NCI-H524 (cell line): ENCODE data around the gene PALD1.

Experiments
- DNase-seq, 2 experiments: peaks; one replicate each; lab custom pipeline; 2025; lab: John Stamatoyannopoulos, UW

PALD1 gene

GRCh38 chr10:70504521-70505358, 26.2 kb downstream of the PALD1 start:
- DNase-seq: no peak

GRCh38 chr10:70505908-70506307, 27.3 kb downstream of the PALD1 start:
- DNase-seq: no peak

- no peak for DNase-seq
Measured at GRCh38 chr10:70507966-70508365, 29.4 kb downstream of the PALD1 start.

GRCh38 chr10:70508912-70509756, 30.6 kb downstream of the PALD1 start:
- DNase-seq: peak; percentile 3 to 65

- no peak for DNase-seq
Measured at GRCh38 chr10:70509757-70510147, 31.2 kb downstream of the PALD1 start.

- no peak for DNase-seq
Measured at GRCh38 chr10:70510453-70510852, 31.9 kb downstream of the PALD1 start.

- DNase-seq: no peak
Measured at GRCh38 chr10:70510904-70511303, 32.3 kb downstream of the PALD1 start.

GRCh38 chr10:70512149-70512639, 33.6 kb downstream of the PALD1 start:
- DNase-seq: peak in 1 of 2 experiments; percentile 31

- DNase-seq: no peak
Measured at GRCh38 chr10:70513848-70514309, 35.3 kb downstream of the PALD1 start.

- DNase-seq: no peak
Measured at GRCh38 chr10:70514591-70514990, 36.0 kb downstream of the PALD1 start.

GRCh38 chr10:70515035-70515667, 36.6 kb downstream of the PALD1 start:
- no peak for DNase-seq

GRCh38 chr10:70518695-70519094, 40.1 kb downstream of the PALD1 start:
- no peak for DNase-seq

- no peak for DNase-seq
Measured at GRCh38 chr10:70523057-70523456, 44.5 kb downstream of the PALD1 start.

GRCh38 chr10:70523549-70523948, 45.0 kb downstream of the PALD1 start:
- no peak for DNase-seq

GRCh38 chr10:70528314-70528713, 49.7 kb downstream of the PALD1 start:
- no peak for DNase-seq

- peak in 1 of 2 experiments; percentile 4 for DNase-seq
Measured at GRCh38 chr10:70528741-70529362, 50.3 kb downstream of the PALD1 start.

GRCh38 chr10:70529848-70530247, 51.3 kb downstream of the PALD1 start:
- no peak for DNase-seq

GRCh38 chr10:70530315-70530714, 51.7 kb downstream of the PALD1 start:
- no peak for DNase-seq

GRCh38 chr10:70532554-70533188, 54.1 kb downstream of the PALD1 start:
- no peak for DNase-seq

GRCh38 chr10:70533189-70533558, 54.6 kb downstream of the PALD1 start:
- DNase-seq: no peak

GRCh38 chr10:70534281-70534680, 55.7 kb downstream of the PALD1 start:
- DNase-seq: no peak
